Panc1 (cell line): ENCODE data around the gene ERO1B. TPM values are rescaled to one million over a fixed set of nuclear protein-coding genes. Genes with fewer than 3 reads are reported as not detected.

ENCODE experiments used
- ATAC-seq: fragments of 200-7000 bp; cut with Tn5 transposase; 2 replicates; pipeline ENCODE4 v1.9.1; 2020; ENCODE audit warnings: mild to moderate bottlenecking, moderate library complexity
- BruUV-seq: library from RNA; stranded (reverse); fragments of 400-500 nt; replicated peaks from 2 replicates; lab custom pipeline; 2021; lab: Mats Ljungman, UMichigan
- CTCF ChIA-PET: fragments of 300-600 bp; sonication (Branson Sonifier 250); formaldehyde crosslinking; loops from one replicate; lab custom pipeline; 2022; ENCODE audit warnings: antibody characterized with exemption; lab: Charles Lee
- POLR2A ChIA-PET: fragments of 300-600 bp; sonication (Branson Sonifier 250); formaldehyde crosslinking; loops from one replicate; lab custom pipeline; 2022; ENCODE audit warnings: antibody characterized with exemption; lab: Charles Lee
- DNase-seq: peaks from one replicate; pipeline ENCODE4 v3.0.0-alpha.2; 2010; ENCODE audit warnings: low read depth, low spot score
- H3K27ac ChIP-seq: 2 replicates; pipeline ENCODE4 v1.5.1; 2011; ENCODE audit warnings: mild to moderate bottlenecking, low read length, inconsistent platforms
- H3K27me3 ChIP-seq: fragments of 200-500 bp; sonication (Bioruptor generic); 2 replicates; pipeline ENCODE4 v1.6.0; 2014; ENCODE audit warnings: low read length, inconsistent platforms; ENCODE audit not compliant: control insufficient read depth, insufficient read depth
- H3K36me3 ChIP-seq: fragments of 200-500 bp; sonication (Bioruptor generic); 2 replicates; pipeline ENCODE4 v1.5.1; 2014; ENCODE audit warnings: inconsistent platforms, mild to moderate bottlenecking, low read length, moderate library complexity; ENCODE audit not compliant: control insufficient read depth, insufficient read depth
- H3K4me1 ChIP-seq: 2 replicates; pipeline ENCODE4 v1.5.1; 2011; ENCODE audit warnings: inconsistent platforms, mild to moderate bottlenecking, low read length, moderate library complexity; ENCODE audit not compliant: control insufficient read depth, insufficient read depth
- H3K4me3 ChIP-seq, 2 experiments: 2 replicates each; pipeline ENCODE4 v1.5.1; 2011 to 2012; ENCODE audit warnings: low read depth in 2 of 2, low read length in 2 of 2, mild to moderate bottlenecking in 2 of 2, inconsistent platforms in 1 of 2, moderate library complexity in 1 of 2
- H3K9me3 ChIP-seq: fragments of 200-500 bp; sonication (Bioruptor generic); 2 replicates; pipeline ENCODE4 v1.5.1; 2014; ENCODE audit warnings: low read depth, mild to moderate bottlenecking, inconsistent platforms, low read length, moderate library complexity; ENCODE audit not compliant: control insufficient read depth, insufficient read depth
- CTCF ChIP-seq: fragments of 450-650 bp; IDR thresholded peaks from 2 replicates; pipeline ENCODE4 v1.5.1; 2017; ENCODE audit warnings: mild to moderate bottlenecking
- POLR2AphosphoS5 ChIP-seq: IDR thresholded peaks from 2 replicates; pipeline ENCODE4 v1.6.1; 2012; ENCODE audit warnings: mild to moderate bottlenecking, low read depth, low read length, moderate library complexity
- REST ChIP-seq, 2 experiments: IDR thresholded peaks; 2 replicates each; pipeline ENCODE4 v1.6.1; 2011 to 2012; ENCODE audit warnings: low read depth in 2 of 2, control low read depth in 1 of 2, low read length in 1 of 2, mild to moderate bottlenecking in 1 of 2, moderate library complexity in 1 of 2; ENCODE audit not compliant: insufficient read depth in 1 of 2
- SIN3A ChIP-seq: IDR thresholded peaks from 2 replicates; pipeline ENCODE4 v1.6.1; 2012; ENCODE audit warnings: low read depth, mild to moderate bottlenecking, low read length, moderate library complexity, borderline replicate concordance; ENCODE audit not compliant: insufficient read depth
- TCF7L2 ChIP-seq: IDR thresholded peaks from 2 replicates; pipeline ENCODE4 v1.6.1; 2011; ENCODE audit warnings: mild to moderate bottlenecking, low read depth, low read length, inconsistent platforms
- in situ Hi-C: cut with HindIII; loops from 2 replicates; pipeline ENCODE4 v1.10.0; 2016; ENCODE audit warnings: low sequenced_read_pairs, low pct_unique_long_range_greater_than_20kb
- intact Hi-C: fragments of 100-400 bp; cut with micrococcal nuclease; formaldehyde crosslinking; loops from one replicate; pipeline ENCODE4 v1.10.0; 2022; ENCODE audit not compliant: unreplicated experiment
- total RNA-seq: library from RNA; stranded (reverse); gene quantifications from one replicate; pipeline ENCODE4 v1.2.1, GENCODE V29; 2021; ENCODE audit not compliant: unreplicated experiment

ERO1B gene
- total RNA-seq, 1 experiment from 2014 or later = 19.9 TPM

GRCh38 chr1:236322566-236323409 lies 41.0 kb upstream of the ERO1B start:
- H3K4me1 ChIP-seq = no peaks in the 10 kb centered on the region
- ChIA-PET POLR2A (no interaction called here), CTCF (no interaction called here)
- H3K9me3 ChIP-seq = peaks cover 19% of the 10 kb centered on the region; the same call in 1 of the 2 replicates
- no TSS peak for BruUV-seq
- H3K27me3 ChIP-seq = no peaks in the 10 kb centered on the region
- intact Hi-C loops = no loop called here
- no peak for DNase-seq
- H3K4me3 ChIP-seq = no peak overlapping the region
- in situ Hi-C loops = no loop called here
- no peak overlapping the region for H3K27ac ChIP-seq
- TF ChIP-seq CTCF (no peak), TCF7L2 (no peak), SIN3A (no peak), REST (IDR thresholded peaks at IDR 0.05; ENCODE audit: insufficient read depth in 1 of 2, low read depth in 2 of 2, low read length in 1 of 2) (no peak), POLR2AphosphoS5 (no peak)
- H3K36me3 ChIP-seq = no peaks in the 10 kb centered on the region
- no peak for ATAC-seq

GRCh38 chr1:236321101-236321500 lies 39.3 kb upstream of the ERO1B start:
- no peak overlapping the region for H3K27ac ChIP-seq
- POLR2A ChIA-PET = no interaction called here
- H3K4me3 ChIP-seq = no peak overlapping the region
- intact Hi-C loops (no loop called here), in situ Hi-C loops (no loop called here)
- H3K4me1 ChIP-seq = no peaks in the 10 kb centered on the region
- H3K36me3 ChIP-seq = no peaks in the 10 kb centered on the region
- no peaks in the 10 kb centered on the region for H3K27me3 ChIP-seq
- ATAC-seq (no peak), DNase-seq (no peak)
- BruUV-seq = no TSS peak
- H3K9me3 ChIP-seq = peaks cover 19% of the 10 kb centered on the region; the same call in 1 of the 2 replicates
- TF ChIP-seq POLR2AphosphoS5 (no peak), SIN3A (no peak), REST (IDR thresholded peaks at IDR 0.05; ENCODE audit: insufficient read depth in 1 of 2, low read depth in 2 of 2, low read length in 1 of 2) (no peak), TCF7L2 (no peak), CTCF (no peak)
- CTCF ChIA-PET = no interaction called here
